GM20000 (cell line): ENCODE data around the gene VLDLR.
A peak's percentile ranks its signal among the peaks of the same experiment; 100 is the strongest.

Source experiments
- DNase-seq: peaks from one replicate; pipeline ENCODE4 v3.0.0; 2012; ENCODE audit warnings: low spot score
- TF ChIP-seq, protein P1 (sequence below): IDR thresholded peaks from 2 replicates; pipeline ENCODE4 v1.5.1; 2012; ENCODE audit warnings: mild to moderate bottlenecking, control low read depth; ENCODE audit errors: extremely low read depth, missing control alignments

VLDLR gene

DNA sequence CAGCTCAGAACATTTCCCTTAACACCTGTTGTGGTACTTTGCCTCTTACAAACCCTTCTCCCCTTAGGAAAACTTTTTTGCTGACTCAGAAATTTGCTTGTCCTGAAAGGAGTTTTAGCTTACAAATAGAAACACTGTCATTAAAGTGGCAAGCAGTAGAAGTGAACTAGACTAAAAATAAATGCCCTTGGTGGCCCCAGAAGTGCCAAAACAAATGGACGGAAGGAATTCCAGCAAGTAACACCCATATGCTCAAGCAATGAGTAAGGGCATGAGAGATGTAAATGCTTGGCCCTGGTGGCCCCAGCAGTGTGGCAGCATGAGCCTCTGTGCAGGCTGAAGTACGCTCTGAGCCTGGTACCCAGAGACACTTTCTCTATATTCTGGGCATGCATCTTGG, 8.6 kb downstream of the VLDLR start:
- DNase-seq, result no peak
- TF ChIP-seq, protein P1, sequence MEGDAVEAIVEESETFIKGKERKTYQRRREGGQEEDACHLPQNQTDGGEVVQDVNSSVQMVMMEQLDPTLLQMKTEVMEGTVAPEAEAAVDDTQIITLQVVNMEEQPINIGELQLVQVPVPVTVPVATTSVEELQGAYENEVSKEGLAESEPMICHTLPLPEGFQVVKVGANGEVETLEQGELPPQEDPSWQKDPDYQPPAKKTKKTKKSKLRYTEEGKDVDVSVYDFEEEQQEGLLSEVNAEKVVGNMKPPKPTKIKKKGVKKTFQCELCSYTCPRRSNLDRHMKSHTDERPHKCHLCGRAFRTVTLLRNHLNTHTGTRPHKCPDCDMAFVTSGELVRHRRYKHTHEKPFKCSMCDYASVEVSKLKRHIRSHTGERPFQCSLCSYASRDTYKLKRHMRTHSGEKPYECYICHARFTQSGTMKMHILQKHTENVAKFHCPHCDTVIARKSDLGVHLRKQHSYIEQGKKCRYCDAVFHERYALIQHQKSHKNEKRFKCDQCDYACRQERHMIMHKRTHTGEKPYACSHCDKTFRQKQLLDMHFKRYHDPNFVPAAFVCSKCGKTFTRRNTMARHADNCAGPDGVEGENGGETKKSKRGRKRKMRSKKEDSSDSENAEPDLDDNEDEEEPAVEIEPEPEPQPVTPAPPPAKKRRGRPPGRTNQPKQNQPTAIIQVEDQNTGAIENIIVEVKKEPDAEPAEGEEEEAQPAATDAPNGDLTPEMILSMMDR, result no peak

DNA sequence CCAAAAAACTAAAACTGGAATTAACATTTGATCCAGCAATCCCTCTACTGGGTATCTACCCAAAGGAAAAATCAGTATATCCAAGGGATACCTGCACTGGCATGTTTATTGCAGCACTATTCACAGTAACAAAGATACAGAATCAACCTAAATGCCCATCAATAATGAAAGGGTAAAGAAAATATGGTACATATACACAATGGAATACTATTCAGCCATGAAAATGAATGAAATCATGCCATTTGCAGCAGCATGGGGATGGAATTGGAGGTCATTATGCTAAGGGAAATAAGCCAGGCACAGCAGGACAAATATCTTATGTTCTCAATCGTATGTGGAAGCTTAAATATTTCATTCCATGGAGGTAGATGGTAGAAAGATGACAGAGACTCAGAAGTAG, 9.7 kb downstream of the VLDLR start:
- DNase-seq, result no peak
- TF ChIP-seq, protein P1, result no peak

DNA sequence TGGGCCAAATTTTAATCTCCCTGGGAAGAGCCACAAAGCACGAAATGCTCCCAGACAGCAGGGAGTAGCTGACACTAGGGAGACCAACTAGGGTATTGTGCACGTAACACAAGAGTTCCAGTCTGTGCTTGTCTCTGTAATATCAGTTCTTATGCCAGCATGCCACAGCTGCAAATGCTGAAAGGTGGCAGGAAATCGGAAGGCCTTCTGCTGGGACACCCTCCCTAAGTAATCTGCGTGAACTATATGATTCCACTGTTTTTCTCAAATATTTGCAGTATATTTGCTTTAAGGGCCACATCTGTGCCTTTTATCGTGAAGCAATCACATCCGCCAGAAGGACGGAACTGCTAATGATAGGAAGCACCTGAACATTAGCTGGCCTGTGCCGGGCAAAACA, 12.6 kb downstream of the VLDLR start:
- TF ChIP-seq, protein P1, result no peak
- DNase-seq, result no peak

DNA sequence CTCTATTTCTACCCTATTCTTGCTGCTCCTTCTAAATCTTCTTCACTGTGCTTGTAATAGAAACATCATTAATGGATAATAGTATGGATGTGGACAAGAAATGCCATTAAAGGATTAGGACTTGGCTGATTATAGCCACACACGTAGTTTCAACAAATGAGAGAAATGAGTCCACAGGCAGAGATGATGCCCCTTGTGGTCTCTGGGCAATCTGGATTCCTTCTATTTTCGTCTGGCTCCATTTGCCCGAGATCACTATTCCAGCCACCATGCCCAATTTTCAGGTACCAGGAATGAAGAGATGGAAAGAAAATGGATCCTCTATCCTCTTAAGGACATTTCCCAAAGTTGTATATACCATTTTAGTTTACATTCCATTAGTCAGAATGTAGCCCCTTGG, 13.2 kb downstream of the VLDLR start:
- TF ChIP-seq, protein P1, result no peak
- no peak for DNase-seq

DNA sequence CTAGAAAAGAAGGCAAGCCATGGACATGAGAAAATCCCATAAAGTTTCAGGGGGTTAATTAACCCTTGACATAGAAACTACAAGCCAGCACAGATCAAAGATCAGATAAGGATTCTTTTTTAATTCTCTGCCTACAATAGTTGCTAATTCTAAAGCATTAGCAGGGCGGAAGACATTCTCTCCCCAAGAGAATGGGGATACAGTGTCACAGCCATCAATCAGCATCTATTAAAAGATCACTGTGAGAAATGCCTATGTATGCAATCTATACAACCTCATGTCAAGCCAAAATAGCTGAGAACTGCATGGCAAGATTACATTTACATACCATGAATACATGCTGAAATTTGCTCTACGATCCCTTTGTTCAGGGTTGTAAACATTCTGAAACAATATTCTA, 14.3 kb downstream of the VLDLR start:
- TF ChIP-seq, protein P1, result no peak
- no peak for DNase-seq

DNA sequence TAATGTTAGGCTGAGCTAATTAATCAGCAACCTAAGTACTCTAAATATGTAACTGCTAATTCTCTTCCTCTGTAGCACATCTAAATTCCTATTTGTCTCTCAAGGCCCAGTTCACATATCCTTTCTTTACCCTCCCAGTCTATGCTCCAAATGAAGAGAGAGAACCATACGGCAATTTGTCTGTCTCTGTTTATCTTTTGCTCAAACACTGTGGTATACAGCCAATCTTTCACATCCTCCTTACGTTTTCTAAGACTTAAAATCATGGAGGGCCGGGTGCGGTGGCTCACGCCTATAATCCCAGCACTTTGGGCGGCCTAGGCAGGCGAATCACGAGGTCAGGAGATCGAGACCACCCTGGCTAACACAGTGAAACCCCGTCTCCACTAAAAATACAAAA, 15.8 kb downstream of the VLDLR start:
- TF ChIP-seq, protein P1, result no peak
- DNase-seq, result no peak

DNA sequence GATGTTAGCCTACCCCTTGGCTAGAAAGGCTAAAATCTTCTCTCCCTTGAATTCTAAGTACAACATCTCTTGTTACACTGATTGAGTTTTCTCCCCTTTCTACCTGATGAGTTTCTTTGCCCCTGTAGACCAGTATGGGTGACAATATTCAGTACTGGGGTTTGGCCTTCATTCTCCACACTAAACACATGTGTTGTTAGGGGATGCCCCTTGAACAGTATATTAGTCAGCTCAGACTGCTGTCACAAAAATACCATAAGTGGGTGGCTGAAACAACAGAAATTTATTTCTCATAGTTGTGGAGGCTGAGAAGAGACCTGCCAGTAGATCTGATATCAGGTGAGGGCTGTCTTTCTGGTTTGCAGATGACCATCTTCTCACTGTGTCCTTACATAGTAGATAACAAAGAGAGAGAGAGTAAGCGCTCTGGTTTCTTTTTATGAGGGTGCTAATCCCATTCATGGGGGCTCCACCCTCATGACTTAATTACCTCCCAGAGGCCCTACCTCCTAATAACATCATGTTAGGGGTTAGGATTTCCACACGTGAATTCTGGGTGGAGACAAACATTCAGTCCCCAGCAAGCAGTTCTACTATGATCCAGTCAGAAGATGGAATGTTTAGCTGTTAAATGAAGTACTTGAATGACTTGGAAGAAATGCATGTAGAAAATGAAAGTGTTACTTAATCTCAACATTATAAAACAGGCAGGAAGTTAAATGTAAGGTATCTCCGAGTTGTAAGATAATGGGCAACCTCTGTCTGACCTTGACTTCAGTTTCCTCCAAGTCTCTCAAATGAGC, 17.5 kb downstream of the VLDLR start:
- DNase-seq, result peak; percentile 29
- TF ChIP-seq, protein P1, result no peak
